Neuronal stem cell (in vitro differentiated cells): ENCODE measurements around the gene TDRD9.

Experiments
- DNase-seq: peaks from one replicate; pipeline ENCODE4 v3.0.0-alpha.2; 2013; ENCODE audit warnings: low spot score
- H2AFZ ChIP-seq: one replicate; pipeline ENCODE4 v1.6.1; 2013; ENCODE audit warnings: mild to moderate bottlenecking, low read length, inconsistent platforms
- H2AK5ac ChIP-seq: 2 replicates; pipeline ENCODE4 v1.6.1; 2013; ENCODE audit warnings: low read depth, mild to moderate bottlenecking, inconsistent platforms, low read length, moderate library complexity, mixed read lengths
- H2BK120ac ChIP-seq: 2 replicates; pipeline ENCODE4 v1.6.1; 2013; ENCODE audit warnings: low read depth, mild to moderate bottlenecking, inconsistent platforms, low read length, moderate library complexity, mixed read lengths
- H2BK12ac ChIP-seq: one replicate; pipeline ENCODE4 v1.6.1; 2013; ENCODE audit warnings: low read length, inconsistent platforms
- H2BK15ac ChIP-seq: 2 replicates; pipeline ENCODE4 v1.6.1; 2013; ENCODE audit warnings: mild to moderate bottlenecking, low read length, inconsistent platforms, mixed read lengths
- H2BK5ac ChIP-seq: one replicate; pipeline ENCODE4 v1.6.1; 2013; ENCODE audit warnings: inconsistent platforms, mild to moderate bottlenecking, low read length, moderate library complexity
- H3K14ac ChIP-seq: one replicate; pipeline ENCODE4 v1.6.1; 2013; ENCODE audit warnings: low read length, inconsistent platforms
- H3K18ac ChIP-seq: 2 replicates; pipeline ENCODE4 v1.6.1; 2013; ENCODE audit warnings: low read length, inconsistent platforms
- H3K23ac ChIP-seq: 2 replicates; pipeline ENCODE4 v1.6.1; 2013; ENCODE audit warnings: low read depth, mild to moderate bottlenecking, mixed read lengths, low read length, inconsistent platforms; ENCODE audit not compliant: poor library complexity
- H3K27ac ChIP-seq: replicated peaks from 3 replicates; pipeline ENCODE4 v1.5.1; 2013; ENCODE audit warnings: low read length, inconsistent platforms
- H3K27me3 ChIP-seq, 3 experiments: 2 replicates each; pipeline ENCODE4 v1.6.1; 2013; ENCODE audit warnings: low read length in 3 of 3, mild to moderate bottlenecking in 2 of 3, inconsistent platforms in 1 of 3, low read depth in 1 of 3, mixed read lengths in 1 of 3, moderate library complexity in 1 of 3; ENCODE audit not compliant: control insufficient read depth in 3 of 3, insufficient read depth in 3 of 3
- H3K36me3 ChIP-seq, 2 donors: replicated peaks in 1 of 2; 2 replicates each; pipeline ENCODE4 v1.6.1; 2013; ENCODE audit warnings: low read length in 2 of 2; ENCODE audit not compliant: control insufficient read depth in 2 of 2, insufficient read depth in 2 of 2
- H3K4ac ChIP-seq: 2 replicates; pipeline ENCODE4 v1.6.1; 2013; ENCODE audit warnings: inconsistent platforms, mild to moderate bottlenecking, low read length, moderate library complexity
- H3K4me1 ChIP-seq, 2 donors: 1 replicate in 1 of 2; 2 replicates in 1 of 2; pipeline ENCODE4 v1.6.1; 2013; ENCODE audit warnings: low read length in 2 of 2, low read depth in 1 of 2; ENCODE audit not compliant: control insufficient read depth in 2 of 2, insufficient read depth in 1 of 2
- H3K4me2 ChIP-seq: one replicate; pipeline ENCODE4 v1.6.1; 2013; ENCODE audit warnings: mild to moderate bottlenecking, low read length, inconsistent platforms; ENCODE audit not compliant: insufficient read depth, poor library complexity, severe bottlenecking
- H3K4me3 ChIP-seq, 2 donors: 2 replicates each; pipeline ENCODE4 v1.5.1; 2013; ENCODE audit warnings: low read length in 2 of 2, mild to moderate bottlenecking in 2 of 2, inconsistent platforms in 1 of 2, moderate library complexity in 1 of 2
- H3K79me1 ChIP-seq: one replicate; pipeline ENCODE4 v1.6.1; 2013; ENCODE audit warnings: low read depth, mild to moderate bottlenecking, inconsistent platforms, low read length, moderate library complexity
- H3K9ac ChIP-seq: one replicate; pipeline ENCODE4 v1.6.1; 2013; ENCODE audit warnings: mild to moderate bottlenecking, low read depth, low read length, inconsistent platforms; ENCODE audit not compliant: poor library complexity
- H3K9me3 ChIP-seq, 2 donors: replicated peaks in 1 of 2; 2 replicates each; pipeline versions ENCODE3 to v1.6.1; 2013; ENCODE audit warnings: low read length in 2 of 2, mild to moderate bottlenecking in 2 of 2, inconsistent platforms in 1 of 2, low read depth in 1 of 2, mixed read lengths in 1 of 2, moderate library complexity in 1 of 2; ENCODE audit not compliant: control insufficient read depth in 2 of 2, insufficient read depth in 1 of 2
- H4K8ac ChIP-seq: one replicate; pipeline ENCODE4 v1.6.1; 2013; ENCODE audit warnings: low read depth, mild to moderate bottlenecking, inconsistent platforms, low read length, moderate library complexity
- H4K91ac ChIP-seq: one replicate; pipeline ENCODE4 v1.6.1; 2013; ENCODE audit warnings: low read length, low read depth, mild to moderate bottlenecking, inconsistent platforms; ENCODE audit not compliant: poor library complexity
- WGBS, 2 donors: extraction: QIAGEN DNeasy Blood & Tissue Kit; methylation state at CpG; one replicate each; pipeline ENCODE4 v1.1.7; 2013; ENCODE audit warnings: missing lambda C conversion rate in 2 of 2, mixed read lengths in 1 of 2; ENCODE audit not compliant: insufficient read length in 2 of 2, insufficient replicate concordance in 1 of 2; ENCODE audit errors: extremely low coverage in 2 of 2; 5-methylcytosine and 5-hydroxymethylcytosine counted together

Gene TDRD9

DNA sequence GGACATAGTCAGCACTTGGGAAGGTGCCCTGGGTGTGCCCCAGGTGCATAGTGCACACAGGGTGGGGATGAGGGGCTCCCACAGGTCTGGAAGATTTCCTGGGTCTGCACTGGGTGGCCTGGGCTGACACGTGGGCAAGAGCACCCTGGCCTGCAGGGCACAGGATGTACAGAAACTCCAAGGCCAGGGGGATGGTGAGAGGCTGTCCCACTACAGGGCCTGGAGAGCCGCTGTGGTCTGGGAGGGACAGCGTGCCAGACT is 45.1 kb upstream of the TDRD9 start:
- Histone ChIP-seq H3K4me2 (no peak overlapping the region), H3K4me1 (peaks cover 11 to 24% of the 10 kb centered on the region in 2 donors), H3K27ac (no peak overlapping the region), H4K8ac (no peak overlapping the region), H3K79me1 (peaks cover 3% of the 10 kb centered on the region), H3K14ac (no peak overlapping the region), H2BK5ac (no peak overlapping the region), H3K4me3 (no peak overlapping the region), H2AK5ac (peak overlapping the region; percentile 74), H3K18ac (peak overlapping the region; percentile 57), H3K4ac (peak overlapping the region; percentile 76), H3K9me3 (peaks cover 0 to 3% of the 10 kb centered on the region in 2 donors), H3K9ac (no peak overlapping the region), H2AFZ (no peak overlapping the region), H3K36me3 (no peaks in the 10 kb centered on the region), H3K27me3 (peaks cover 0 to 69% (median 0%) of the 10 kb centered on the region in 3 experiments), H4K91ac (no peak overlapping the region), H2BK120ac (no peak overlapping the region), H2BK12ac (peak overlapping the region; percentile 22), H2BK15ac (peak overlapping the region; percentile 37), H3K23ac (peak overlapping the region; percentile 73)
- no peak for DNase-seq
- no CpG with 5 or more reads among the region's 3 CpGs for WGBS, 2 donors

DNA sequence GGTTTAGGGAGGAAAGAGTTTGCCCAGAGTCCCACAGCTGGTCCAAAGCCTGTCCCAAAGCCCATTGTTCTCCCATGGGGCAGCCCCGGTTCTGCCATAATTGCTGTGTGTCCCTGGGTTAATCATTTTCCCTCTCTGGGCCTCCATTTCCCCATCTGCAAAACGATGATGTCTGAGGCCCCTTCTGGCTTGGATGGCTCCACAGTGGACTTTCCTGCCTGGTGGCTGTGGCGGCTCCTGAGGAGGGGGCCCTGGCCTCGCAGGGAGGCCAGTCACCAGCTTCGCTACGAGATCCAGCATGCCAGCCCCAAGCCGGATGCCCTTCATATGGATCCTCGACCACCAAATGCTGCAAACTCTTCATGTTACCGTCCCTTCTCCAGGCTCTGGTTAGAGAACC is 43.4 kb upstream of the TDRD9 start:
- Histone ChIP-seq H3K4ac (no peak overlapping the region), H2AK5ac (peak overlapping the region; percentile 56), H3K4me2 (no peak overlapping the region), H3K79me1 (peaks cover 3% of the 10 kb centered on the region), H3K18ac (no peak overlapping the region), H3K36me3 (no peaks in the 10 kb centered on the region), H2AFZ (no peak overlapping the region), H2BK5ac (peak overlapping the region; percentile 39), H3K4me3 (no peak overlapping the region), H2BK15ac (no peak overlapping the region), H4K91ac (no peak overlapping the region), H3K9ac (no peak overlapping the region), H3K9me3 (peaks cover 0 to 3% of the 10 kb centered on the region in 2 donors), H2BK120ac (no peak overlapping the region), H3K27ac (no peak overlapping the region), H4K8ac (no peak overlapping the region), H3K27me3 (peaks cover 0 to 66% (median 0%) of the 10 kb centered on the region in 3 experiments), H3K4me1 (peaks cover 10 to 22% of the 10 kb centered on the region in 2 donors), H3K23ac (no peak overlapping the region), H3K14ac (no peak overlapping the region), H2BK12ac (no peak overlapping the region)
- no CpG with 5 or more reads among the region's 9 CpGs for WGBS, 2 donors
- no peak for DNase-seq

DNA sequence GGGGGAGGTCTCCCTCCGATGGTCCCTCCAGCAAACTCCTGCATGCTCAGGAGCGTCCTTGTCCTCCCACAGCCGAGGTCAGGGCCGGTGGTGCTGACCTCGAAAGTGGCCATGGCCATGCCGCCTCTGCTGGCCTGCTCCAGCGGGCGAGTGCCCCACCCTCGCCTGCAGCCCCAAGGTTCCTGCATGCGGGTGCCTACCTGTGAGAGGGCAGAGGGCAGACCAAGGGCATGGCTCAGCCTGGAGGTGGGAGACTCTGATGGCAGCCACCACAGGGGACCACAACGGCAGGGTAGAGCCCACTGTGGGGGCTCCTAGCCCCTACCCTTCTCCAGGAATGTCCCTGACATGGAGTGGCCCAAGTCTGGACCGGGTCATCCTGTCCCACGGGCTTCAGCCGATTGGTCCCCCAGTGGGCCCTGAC is 42.7 kb upstream of the TDRD9 start:
- H2BK12ac ChIP-seq: peak overlapping the region; percentile 58
- H2AFZ ChIP-seq: no peak overlapping the region
- WGBS, 2 donors: no CpG with 5 or more reads among the region's 14 CpGs
- no peak overlapping the region for H3K4ac ChIP-seq
- H3K36me3 ChIP-seq: no peaks in the 10 kb centered on the region
- H3K79me1 ChIP-seq: peaks cover 3% of the 10 kb centered on the region
- H3K27me3 ChIP-seq: peaks cover 0 to 64% (median 0%) of the 10 kb centered on the region in 3 experiments
- H3K14ac ChIP-seq: no peak overlapping the region
- H3K4me2 ChIP-seq: no peak overlapping the region
- H3K4me1 ChIP-seq: peaks cover 4 to 15% of the 10 kb centered on the region in 2 donors
- peak overlapping the region; percentile 56 for H2AK5ac ChIP-seq
- no peak overlapping the region for H2BK5ac ChIP-seq
- no peak overlapping the region for H4K91ac ChIP-seq
- no peak overlapping the region for H2BK120ac ChIP-seq
- no peak for DNase-seq
- no peak overlapping the region for H4K8ac ChIP-seq
- H3K18ac ChIP-seq: peak overlapping the region; percentile 81
- peak overlapping the region; percentile 89 for H3K23ac ChIP-seq
- H2BK15ac ChIP-seq: peak overlapping the region; percentile 49
- H3K4me3 ChIP-seq: no peak overlapping the region
- H3K27ac ChIP-seq: no peak overlapping the region
- H3K9me3 ChIP-seq: peaks cover 0 to 3% of the 10 kb centered on the region in 2 donors
- H3K9ac ChIP-seq: peak overlapping the region; percentile 84

GRCh38 chr14:103886304-103887169 is 41.7 kb upstream of the TDRD9 start:
- H3K4me2 ChIP-seq: no peak overlapping the region
- peak; percentile 37 for DNase-seq
- H3K79me1 ChIP-seq: peaks cover 3% of the 10 kb centered on the region
- no peak overlapping the region for H3K4me3 ChIP-seq
- H2BK5ac ChIP-seq: no peak overlapping the region
- no peak overlapping the region for H3K27ac ChIP-seq
- peaks cover 0 to 7% of the 10 kb centered on the region in 2 donors for H3K4me1 ChIP-seq
- H2BK120ac ChIP-seq: peak overlapping the region; percentile 72
- H2AK5ac ChIP-seq: peak overlapping the region; percentile 98
- no peak overlapping the region for H3K9ac ChIP-seq
- no peaks in the 10 kb centered on the region for H3K36me3 ChIP-seq
- peak overlapping the region; percentile 18 for H3K23ac ChIP-seq
- no peak overlapping the region for H4K91ac ChIP-seq
- no peak overlapping the region for H3K14ac ChIP-seq
- peak overlapping the region; percentile 98 for H2BK15ac ChIP-seq
- peak overlapping the region; percentile 40 for H2AFZ ChIP-seq
- peak overlapping the region; percentile 43 for H2BK12ac ChIP-seq
- no peak overlapping the region for H4K8ac ChIP-seq
- no CpG with 5 or more reads among the region's 27 CpGs for WGBS, 2 donors
- peak overlapping the region; percentile 63 for H3K18ac ChIP-seq
- no peaks in the 10 kb centered on the region for H3K9me3 ChIP-seq
- H3K4ac ChIP-seq: no peak overlapping the region
- H3K27me3 ChIP-seq: peaks cover 0 to 61% (median 0%) of the 10 kb centered on the region in 3 experiments
